Activated CD4-positive, CD25-positive, alpha-beta regulatory T cell (primary cell): ENCODE results near the gene APLNR.

Experiments used
- DNase-seq, 4 experiments: peaks; one replicate each; lab custom pipeline; 2025; lab: John Stamatoyannopoulos, UW

The APLNR gene

DNA sequence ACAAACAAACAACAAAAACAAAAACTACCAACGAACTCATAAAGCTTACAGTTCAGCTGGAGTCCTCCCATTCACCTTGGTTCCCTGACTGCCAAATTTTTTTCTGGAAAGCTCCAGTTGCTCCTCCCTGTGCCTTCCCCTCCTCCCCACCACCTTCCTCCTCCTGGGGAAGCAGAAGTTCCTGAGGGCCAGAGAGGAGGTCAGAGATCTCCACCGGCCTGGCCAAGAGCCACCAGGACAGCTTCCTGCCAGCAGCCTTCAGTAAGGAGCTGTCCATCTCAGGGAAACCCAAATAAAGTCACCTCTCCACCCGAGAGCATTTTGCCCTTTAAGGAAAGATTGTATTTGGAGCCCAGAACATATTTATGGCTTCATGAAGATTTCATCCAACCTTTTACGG, 20.0 kb downstream of the APLNR start:
- DNase-seq: no peak

GRCh38 chr11:57216463-57216862, 20.6 kb downstream of the APLNR start:
- no peak for DNase-seq

DNA sequence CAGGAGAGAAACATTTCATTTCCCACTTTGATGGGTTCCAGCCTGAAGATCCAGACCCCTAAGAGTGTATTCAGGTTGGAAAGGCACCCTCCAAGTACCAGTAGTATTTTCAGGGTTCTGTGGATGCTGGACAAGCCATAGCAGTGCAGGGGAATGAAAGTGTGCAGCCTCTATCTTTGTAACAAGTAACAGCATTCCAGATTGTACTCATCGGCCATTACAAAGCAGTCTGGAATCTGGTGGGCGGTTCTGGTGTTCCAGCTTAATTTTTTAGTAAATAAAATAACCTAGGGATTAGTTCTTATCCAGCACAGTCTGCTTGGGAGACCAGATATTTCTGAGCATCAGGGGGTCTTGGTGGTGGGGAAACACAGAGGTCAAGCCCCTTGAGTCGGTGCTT, 22.6 kb downstream of the APLNR start:
- no peak for DNase-seq

GRCh38 chr11:57214098-57214417, 23.0 kb downstream of the APLNR start:
- no peak for DNase-seq

DNA sequence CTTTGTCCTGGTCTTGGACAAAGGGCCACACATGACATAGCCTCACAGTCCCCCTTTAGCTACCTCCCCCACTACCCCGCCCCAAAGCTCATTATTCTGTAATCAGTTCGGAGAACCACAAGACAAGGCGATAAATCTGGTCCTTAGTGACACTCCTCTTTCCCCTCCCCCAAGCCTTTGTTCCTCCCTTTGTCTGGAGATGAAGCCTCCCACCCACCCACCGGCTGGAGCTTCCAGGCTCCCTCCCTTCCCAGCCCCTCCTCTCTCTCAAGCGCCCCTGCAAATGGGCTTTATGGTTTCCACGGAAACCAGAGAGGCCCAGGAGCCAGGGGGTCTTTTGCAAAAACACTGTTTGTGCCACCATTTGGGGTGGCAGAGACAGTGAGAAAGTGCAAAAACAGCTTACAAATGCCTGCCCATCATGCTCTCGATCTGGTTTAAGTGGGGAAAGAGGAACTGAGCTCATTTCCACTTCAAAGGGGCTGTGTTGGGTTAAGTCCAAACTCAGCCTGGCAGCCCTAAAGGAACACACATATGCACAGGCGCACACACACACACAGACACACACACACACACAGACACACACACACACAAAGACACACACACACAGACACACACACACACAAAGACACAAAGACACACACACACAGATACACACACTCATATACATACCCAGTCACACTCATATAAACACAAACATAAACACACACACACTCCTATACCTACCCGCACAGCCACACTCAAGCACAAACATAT, 23.5 kb downstream of the APLNR start:
- DNase-seq: no peak

- no peak for DNase-seq
Observed at GRCh38 chr11:57210781-57211180, 26.3 kb downstream of the APLNR start.

- DNase-seq: no peak
Observed at GRCh38 chr11:57207168-57207567, 29.9 kb downstream of the APLNR start.

- DNase-seq: no peak
Observed at GRCh38 chr11:57205041-57205641, 31.9 kb downstream of the APLNR start.

GRCh38 chr11:57203882-57204480, 33.1 kb downstream of the APLNR start:
- DNase-seq: no peak

DNA sequence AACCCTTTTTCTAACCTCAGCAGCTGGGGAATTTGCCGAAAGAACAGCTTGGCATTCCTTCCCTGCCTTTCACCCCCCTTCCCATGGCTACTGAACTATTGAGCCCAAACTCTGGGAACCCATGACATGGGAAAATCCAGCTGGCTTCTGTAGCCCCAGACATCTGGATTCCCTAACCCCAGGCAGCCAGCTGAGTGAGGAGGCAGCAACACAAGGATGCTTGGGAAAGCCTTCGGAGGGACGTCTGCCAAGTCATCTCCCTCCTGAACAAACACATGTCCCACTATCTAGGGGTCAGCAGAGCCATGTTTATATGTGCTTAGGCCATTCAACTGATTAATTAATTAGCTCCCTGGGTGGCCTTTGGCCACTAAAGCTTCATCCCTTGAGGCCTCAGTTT, 33.7 kb downstream of the APLNR start:
- no peak for DNase-seq

DNA sequence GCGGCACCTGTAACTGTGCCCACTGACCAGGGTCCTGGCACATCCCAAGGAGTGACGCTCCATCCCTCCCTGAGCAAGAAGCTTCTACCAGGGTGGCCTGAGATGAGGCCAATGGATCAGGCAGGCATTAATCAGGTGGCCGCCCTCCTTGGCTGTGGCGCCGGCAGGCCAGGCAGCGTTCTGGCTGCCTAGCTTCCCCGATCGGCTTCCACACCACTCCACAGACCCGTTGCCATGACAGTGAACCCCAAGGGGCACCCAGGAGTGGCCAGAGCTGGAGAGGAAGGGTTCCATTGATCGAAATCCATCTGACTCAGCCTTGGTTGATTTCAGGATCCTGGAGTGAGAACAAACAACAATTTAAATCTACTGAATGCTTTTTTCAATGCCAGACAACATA, 34.8 kb downstream of the APLNR start:
- no peak for DNase-seq

GRCh38 chr11:57200917-57201316, 36.1 kb downstream of the APLNR start:
- no peak for DNase-seq

- no peak for DNase-seq
Observed at GRCh38 chr11:57199330-57199729, 37.7 kb downstream of the APLNR start.

DNA sequence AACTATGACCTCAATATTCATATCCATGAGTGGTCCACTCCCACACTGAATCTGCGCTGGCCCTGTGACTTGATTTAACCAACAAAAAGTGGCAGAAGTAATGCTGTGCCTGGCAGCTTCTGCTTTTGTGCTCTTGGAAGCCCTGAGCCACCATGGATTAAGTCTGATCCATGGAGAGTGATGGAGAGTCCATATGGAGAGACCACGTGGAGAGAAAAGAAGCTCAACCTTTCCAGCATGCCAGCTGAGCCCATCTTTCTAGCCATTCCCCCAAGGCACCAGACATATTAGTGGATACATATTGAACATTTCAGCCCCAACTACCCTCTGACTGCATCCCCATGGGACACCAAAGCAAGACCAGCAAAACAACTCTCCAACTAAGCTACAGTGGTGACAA, 39.3 kb downstream of the APLNR start:
- DNase-seq: no peak

DNA sequence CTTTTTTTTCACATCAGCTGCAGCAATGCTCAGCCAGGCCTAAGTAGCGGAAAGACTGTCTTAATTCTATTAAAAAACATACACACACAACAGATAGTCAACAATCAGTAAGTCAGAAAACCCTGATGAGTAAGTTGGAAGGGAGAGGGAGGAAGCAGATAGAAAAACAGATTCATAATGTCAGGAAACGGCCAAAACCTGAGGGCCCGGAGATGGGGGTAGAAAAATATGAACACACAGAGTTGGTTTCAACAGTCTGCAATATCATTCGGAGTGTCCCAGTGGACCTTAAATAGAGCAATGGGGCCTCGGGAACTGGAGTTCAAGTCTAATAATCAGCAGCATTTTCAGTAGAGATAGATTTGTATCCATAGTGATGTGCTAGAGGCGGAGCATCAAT, 40.5 kb downstream of the APLNR start:
- no peak for DNase-seq

DNA sequence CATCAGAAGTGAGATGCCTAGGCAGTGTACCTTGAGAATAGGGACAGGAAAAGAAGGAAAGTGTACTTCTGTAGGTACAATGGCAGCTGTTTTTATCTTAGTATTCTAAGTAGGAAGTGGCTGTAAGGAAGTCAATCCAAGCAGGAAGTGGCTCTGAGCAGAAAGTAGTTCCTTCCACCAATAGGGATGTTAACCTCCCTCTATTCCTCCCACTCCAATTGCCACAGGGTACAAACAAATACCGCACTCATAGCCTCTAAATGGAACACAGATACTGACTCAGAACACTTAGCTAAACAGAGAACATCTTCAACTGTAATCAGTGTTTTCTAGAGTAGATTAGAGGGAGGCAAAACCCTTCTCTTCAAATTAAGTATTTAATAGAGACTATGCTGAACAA, 44.7 kb downstream of the APLNR start:
- DNase-seq: no peak

GRCh38 chr11:57191311-57192219, 45.5 kb downstream of the APLNR start:
- DNase-seq: no peak

GRCh38 chr11:57190548-57190947, 46.5 kb downstream of the APLNR start:
- no peak for DNase-seq
